Parathyroid adenoma (tissue), 2 donors: ENCODE results near the gene TRIAP1.
A peak's percentile ranks its signal among the peaks of the same experiment; 100 is the strongest.

ENCODE experiments used
- H2AFZ ChIP-seq: fragments of 300-600 bp; sonication (generic); one replicate; pipeline ENCODE4 v1.7.0; 2017; ENCODE audit warnings: antibody characterized with exemption, mild to moderate bottlenecking
- H3K27ac ChIP-seq: fragments of 300-600 bp; sonication (generic); one replicate; pipeline ENCODE4 v1.7.0; 2017
- H3K27me3 ChIP-seq: fragments of 300-600 bp; sonication (generic); one replicate; pipeline ENCODE4 v1.7.0; 2017; ENCODE audit warnings: low read length; ENCODE audit not compliant: control insufficient read depth, insufficient read depth
- H3K36me3 ChIP-seq: fragments of 300-600 bp; sonication (generic); one replicate; pipeline ENCODE4 v1.7.0; 2017; ENCODE audit warnings: low read length; ENCODE audit not compliant: control insufficient read depth, insufficient read depth
- H3K4me1 ChIP-seq: fragments of 300-600 bp; sonication (generic); one replicate; pipeline ENCODE4 v1.7.0; 2017; ENCODE audit warnings: control low read depth
- H3K4me2 ChIP-seq: fragments of 300-600 bp; sonication (generic); one replicate; pipeline ENCODE4 v1.7.0; 2017; ENCODE audit warnings: low read length
- H3K4me3 ChIP-seq: fragments of 300-600 bp; sonication (generic); one replicate; pipeline ENCODE4 v1.7.0; 2017; ENCODE audit warnings: low read depth, low read length
- H3K79me2 ChIP-seq: fragments of 300-600 bp; sonication (generic); one replicate; pipeline ENCODE4 v1.7.0; 2017; ENCODE audit warnings: control low read depth
- H3K9ac ChIP-seq: fragments of 300-600 bp; sonication (generic); one replicate; pipeline ENCODE4 v1.7.0; 2017; ENCODE audit warnings: mild to moderate bottlenecking
- H3K9me3 ChIP-seq: fragments of 300-600 bp; sonication (generic); one replicate; pipeline ENCODE4 v1.7.0; 2017; ENCODE audit warnings: low read length; ENCODE audit not compliant: control insufficient read depth
- TF ChIP-seq, protein P1 (sequence below): fragments of 300-600 bp; sonication (generic); IDR thresholded peaks from one replicate; pipeline ENCODE4 v1.7.0; 2017; ENCODE audit warnings: antibody characterized with exemption, mild to moderate bottlenecking
- donor health status: primary hyperparathyroidism.

The TRIAP1 gene

DNA sequence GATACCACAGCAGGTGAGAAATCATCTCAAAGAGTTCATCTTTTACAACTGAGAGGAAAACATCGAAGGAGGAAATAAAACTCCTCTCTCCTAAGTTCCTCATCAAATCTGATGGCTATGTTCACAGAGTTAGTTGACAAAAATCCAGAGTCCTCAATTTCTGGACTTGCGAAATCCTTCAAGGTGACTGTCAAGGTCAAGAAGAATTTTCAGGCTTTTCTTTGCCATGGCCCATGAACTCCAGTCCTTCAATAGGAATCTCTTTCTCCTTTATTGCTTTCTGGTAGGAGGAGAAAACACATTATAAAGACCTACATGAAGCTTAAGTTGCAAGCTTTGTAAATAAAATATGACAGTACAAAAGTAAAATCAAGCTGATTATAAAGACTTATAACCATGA lies 1.5 kb downstream of the TRIAP1 start:
- H3K9ac ChIP-seq, result no peak overlapping the region
- H3K4me2 ChIP-seq, result no peak overlapping the region
- TF ChIP-seq, protein P1, sequence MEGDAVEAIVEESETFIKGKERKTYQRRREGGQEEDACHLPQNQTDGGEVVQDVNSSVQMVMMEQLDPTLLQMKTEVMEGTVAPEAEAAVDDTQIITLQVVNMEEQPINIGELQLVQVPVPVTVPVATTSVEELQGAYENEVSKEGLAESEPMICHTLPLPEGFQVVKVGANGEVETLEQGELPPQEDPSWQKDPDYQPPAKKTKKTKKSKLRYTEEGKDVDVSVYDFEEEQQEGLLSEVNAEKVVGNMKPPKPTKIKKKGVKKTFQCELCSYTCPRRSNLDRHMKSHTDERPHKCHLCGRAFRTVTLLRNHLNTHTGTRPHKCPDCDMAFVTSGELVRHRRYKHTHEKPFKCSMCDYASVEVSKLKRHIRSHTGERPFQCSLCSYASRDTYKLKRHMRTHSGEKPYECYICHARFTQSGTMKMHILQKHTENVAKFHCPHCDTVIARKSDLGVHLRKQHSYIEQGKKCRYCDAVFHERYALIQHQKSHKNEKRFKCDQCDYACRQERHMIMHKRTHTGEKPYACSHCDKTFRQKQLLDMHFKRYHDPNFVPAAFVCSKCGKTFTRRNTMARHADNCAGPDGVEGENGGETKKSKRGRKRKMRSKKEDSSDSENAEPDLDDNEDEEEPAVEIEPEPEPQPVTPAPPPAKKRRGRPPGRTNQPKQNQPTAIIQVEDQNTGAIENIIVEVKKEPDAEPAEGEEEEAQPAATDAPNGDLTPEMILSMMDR, result no peak
- H3K4me1 ChIP-seq, result peaks cover 12% of the 10 kb centered on the region
- H3K27me3 ChIP-seq, result no peaks in the 10 kb centered on the region
- no peaks in the 10 kb centered on the region for H3K9me3 ChIP-seq
- H3K79me2 ChIP-seq, result peaks cover 36% of the 10 kb centered on the region
- H2AFZ ChIP-seq, result no peak overlapping the region
- H3K36me3 ChIP-seq, result no peaks in the 10 kb centered on the region
- no peak overlapping the region for H3K4me3 ChIP-seq
- H3K27ac ChIP-seq, result peak overlapping the region; percentile 13

DNA sequence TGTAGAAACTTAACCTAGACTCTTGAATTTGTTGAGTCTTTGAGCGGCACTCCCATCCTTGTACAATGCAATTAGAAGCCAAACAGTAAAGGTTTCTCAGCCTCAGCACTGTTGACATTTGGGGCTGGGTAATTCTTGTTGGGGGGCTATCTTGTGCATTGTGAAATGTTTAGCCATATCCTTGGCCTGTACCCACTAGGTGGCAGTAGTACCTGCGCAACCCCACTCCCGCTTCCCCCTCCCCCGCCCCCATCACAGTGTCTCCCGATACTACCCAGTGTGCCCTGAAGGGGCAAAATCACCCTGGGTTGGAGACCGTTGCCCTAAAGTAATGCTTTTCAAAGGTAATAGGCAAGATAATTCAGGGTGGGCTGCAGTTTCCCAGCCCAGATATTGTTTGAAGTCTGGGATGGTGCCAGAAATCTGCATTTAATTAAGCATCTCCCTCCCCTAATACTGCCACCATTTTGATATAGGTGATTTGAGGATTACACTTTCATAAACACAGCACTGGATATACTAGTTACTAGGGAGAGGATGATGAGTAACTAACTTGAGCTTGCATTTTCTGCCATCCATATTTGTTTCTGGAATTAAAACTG lies 6.4 kb downstream of the TRIAP1 start:
- H3K4me3 ChIP-seq, result peak overlapping the region; percentile 82
- H3K4me1 ChIP-seq, result peaks cover 3% of the 10 kb centered on the region
- no peak overlapping the region for H3K9ac ChIP-seq
- peak overlapping the region; percentile 37 for H3K4me2 ChIP-seq
- H2AFZ ChIP-seq, result no peak overlapping the region
- TF ChIP-seq, protein P1, result peak; percentile 64
- no peaks in the 10 kb centered on the region for H3K27me3 ChIP-seq
- no peaks in the 10 kb centered on the region for H3K36me3 ChIP-seq
- H3K27ac ChIP-seq, result no peak overlapping the region
- H3K79me2 ChIP-seq, result peaks cover 14% of the 10 kb centered on the region
- no peaks in the 10 kb centered on the region for H3K9me3 ChIP-seq

DNA sequence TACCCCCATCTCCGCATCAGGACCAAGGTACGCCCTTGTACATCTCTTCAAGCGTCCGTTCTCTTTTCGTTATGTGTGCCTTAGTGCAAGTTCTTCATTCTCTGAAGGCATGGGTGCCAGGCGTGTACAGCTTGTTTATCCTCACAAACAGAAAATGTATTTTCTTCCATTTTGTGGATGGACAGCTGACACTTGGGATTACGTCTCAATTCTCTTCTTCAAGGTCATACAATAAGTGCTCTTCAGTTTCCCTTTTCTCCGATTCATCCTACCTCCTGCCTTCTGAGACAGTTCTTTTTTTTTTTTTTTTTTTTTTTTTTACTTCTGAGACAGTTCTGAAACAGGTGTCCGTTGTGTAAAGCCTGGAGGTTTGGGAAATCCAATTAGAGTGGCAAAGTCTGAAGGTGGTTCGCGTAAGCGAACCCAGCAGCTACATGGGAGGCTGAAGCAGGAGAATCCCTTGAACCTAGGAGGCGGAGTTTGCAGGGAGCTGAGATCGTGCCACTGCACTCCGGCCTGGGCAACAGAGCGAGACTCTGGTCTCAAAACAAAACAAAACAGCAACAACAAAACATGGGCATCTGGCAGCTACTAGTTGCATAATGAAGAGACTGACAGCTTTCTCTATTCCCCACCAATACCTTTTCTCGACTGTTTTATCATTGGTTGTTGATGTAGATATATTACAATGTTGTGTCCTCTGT lies 7.5 kb downstream of the TRIAP1 start:
- Histone ChIP-seq H3K4me3 (peak overlapping the region; percentile 82), H2AFZ (peak overlapping the region; percentile 100)

DNA sequence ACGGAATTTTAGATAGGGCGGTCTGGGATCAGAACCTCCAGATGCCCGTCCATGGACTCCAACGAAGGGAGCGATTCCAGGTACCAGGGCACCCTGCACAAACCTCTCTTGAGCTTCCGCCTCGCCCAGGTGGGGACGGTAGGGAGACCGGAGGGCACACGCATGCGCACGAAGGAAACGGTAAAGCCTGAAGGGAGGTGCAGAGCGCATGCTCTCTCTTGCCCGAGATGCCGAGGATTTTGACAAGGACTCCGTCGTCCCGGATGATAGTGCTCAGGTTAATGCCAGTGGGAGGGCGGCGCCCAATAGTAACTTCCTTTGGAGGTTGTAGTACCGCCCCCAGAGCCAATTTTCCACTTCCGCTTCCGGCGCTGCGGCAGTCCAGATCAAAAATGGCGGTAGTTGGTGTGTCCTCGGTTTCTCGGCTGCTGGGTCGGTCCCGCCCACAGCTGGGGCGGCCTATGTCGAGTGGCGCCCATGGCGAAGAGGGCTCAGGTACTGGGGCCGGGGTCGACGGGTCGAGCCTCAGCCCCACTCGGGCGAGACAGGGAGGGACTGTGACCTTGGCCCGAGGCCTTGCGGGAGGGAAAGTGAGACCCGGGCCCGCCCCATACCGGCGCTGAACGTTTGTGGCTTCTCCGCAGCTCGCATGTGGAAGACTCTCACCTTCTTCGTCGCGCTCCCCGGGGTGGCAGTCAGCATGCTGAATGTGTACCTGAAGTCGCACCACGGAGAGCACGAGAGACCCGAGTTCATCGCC lies 8.3 kb downstream of the TRIAP1 start, which contains the start of gene COX6A1:
Gene COX6A1, plus strand, starts transcription at position 379 of the 760 bp plus-strand sequence. Its CDS starts 14 bp downstream, at position 393.
- peak within 1 kb of the TSS; percentile 79 for H3K27ac ChIP-seq
- H3K4me2 ChIP-seq, result peak within 1 kb of the TSS; percentile 91
- H3K4me1 ChIP-seq, result peaks cover 2% of the 10 kb centered on the region
- H3K9me3 ChIP-seq, result no peaks in the 10 kb centered on the region
- H3K4me3 ChIP-seq, result peak within 1 kb of the TSS; percentile 82
- peak within 1 kb of the TSS; percentile 100 for H2AFZ ChIP-seq
- no peaks in the 10 kb centered on the region for H3K36me3 ChIP-seq
- peaks cover 14% of the 10 kb centered on the region for H3K79me2 ChIP-seq
- TF ChIP-seq, protein P1, result peak; percentile 24
- peak within 1 kb of the TSS; percentile 15 for H3K9ac ChIP-seq
- no peaks in the 10 kb centered on the region for H3K27me3 ChIP-seq

More for the DNA sequence above, 7.5 kb downstream of the TRIAP1 start:
- Histone ChIP-seq H3K9ac (no peak overlapping the region), H3K36me3 (no peaks in the 10 kb centered on the region), H3K4me1 (peaks cover 2% of the 10 kb centered on the region), H3K4me2 (peak overlapping the region; percentile 52), H3K27ac (peak overlapping the region; percentile 79), H3K79me2 (peaks cover 14% of the 10 kb centered on the region), H3K9me3 (no peaks in the 10 kb centered on the region), H3K27me3 (no peaks in the 10 kb centered on the region)
- TF ChIP-seq, protein P1, result no peak
